Activated CD8-positive, alpha-beta memory T cell treated with anti-CD3 and anti-CD28 coated beads for 4 hours (primary cell): ENCODE results near the gene TPM1.

Experiments
- DNase-seq, 2 donors: peaks; one replicate each; pipeline ENCODE4 v3.0.0-alpha.2; 2020; ENCODE audit warnings: low read depth in 2 of 2

The TPM1 gene

GRCh38 chr15:63075015-63075983, 32.8 kb downstream of the TPM1 start:
- no peak for DNase-seq

GRCh38 chr15:63075984-63076713, 33.6 kb downstream of the TPM1 start:
- DNase-seq = no peak

DNA sequence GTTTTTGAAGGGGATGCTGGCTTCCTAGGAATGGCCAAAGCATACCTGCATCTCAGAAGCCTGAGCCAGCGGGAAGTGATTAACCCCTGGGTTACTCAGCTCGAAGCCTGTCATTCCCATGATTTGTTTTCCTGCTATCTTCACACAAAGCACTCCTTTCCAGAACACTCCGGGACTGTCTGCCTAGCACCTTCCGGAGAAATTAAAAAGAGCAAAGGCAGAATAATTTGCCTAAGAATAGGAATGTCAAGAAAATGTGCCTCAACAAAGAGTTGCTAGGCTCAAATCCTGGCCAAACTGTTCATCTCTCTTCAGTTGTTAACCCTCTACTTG, 34.1 kb downstream of the TPM1 start:
- DNase-seq = no peak

GRCh38 chr15:63077952-63078351, 35.4 kb downstream of the TPM1 start:
- no peak for DNase-seq

DNA sequence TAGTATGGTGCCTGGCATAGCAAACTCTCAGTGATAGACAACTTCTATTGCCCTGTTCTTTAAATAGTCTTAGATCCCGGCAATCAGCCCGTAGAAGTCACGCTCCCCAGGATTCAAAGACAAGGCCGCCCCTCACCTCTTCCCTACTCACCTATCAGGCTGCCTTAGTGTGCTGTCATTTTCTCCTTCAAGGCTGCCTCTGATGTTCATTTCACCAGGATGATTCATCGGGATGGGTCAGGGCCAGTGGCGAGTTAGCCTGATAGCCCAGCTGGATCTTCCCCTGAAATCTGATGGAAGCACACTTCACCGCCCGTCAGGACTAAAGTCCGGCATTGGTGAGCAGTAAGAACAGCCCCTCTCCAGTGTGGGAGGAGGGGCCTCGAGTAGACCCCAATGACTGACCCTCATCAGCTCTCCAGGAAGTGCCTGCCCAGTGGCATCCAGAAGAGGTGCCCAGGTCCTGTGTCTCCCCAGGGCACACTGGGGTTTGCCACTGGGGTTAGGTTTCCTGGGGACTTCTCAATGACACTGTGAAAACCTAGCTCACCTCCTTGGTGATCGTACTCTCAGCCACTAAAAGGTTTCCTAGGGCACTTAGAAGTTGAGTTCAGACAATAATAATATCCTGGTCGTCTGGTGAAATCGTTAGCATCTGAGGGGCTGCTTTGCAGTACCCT, 37.5 kb downstream of the TPM1 start:
- no peak for DNase-seq

GRCh38 chr15:63080634-63081250, 38.2 kb downstream of the TPM1 start:
- DNase-seq = no peak

- no peak for DNase-seq
Observed at GRCh38 chr15:63082366-63082765, 39.8 kb downstream of the TPM1 start.

DNA sequence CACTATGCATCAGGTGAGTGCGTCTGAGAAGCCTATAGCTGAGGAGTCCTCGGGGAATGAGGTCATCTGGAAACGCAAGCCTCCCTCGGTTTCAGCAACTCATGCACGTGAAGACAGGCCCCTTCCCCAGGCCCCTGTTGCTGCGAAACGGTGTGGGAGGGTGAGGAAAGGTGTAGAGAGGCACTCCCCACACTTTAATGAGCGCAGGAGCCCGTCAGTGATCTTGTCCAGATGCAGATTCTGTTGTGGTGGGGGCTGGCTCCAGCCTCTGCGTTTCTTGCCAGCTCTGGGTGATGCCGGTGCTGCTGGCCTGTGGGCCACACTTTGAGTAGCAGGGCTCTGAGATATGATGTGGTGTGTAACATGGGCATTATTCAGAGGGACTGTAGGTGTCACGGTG, 40.5 kb downstream of the TPM1 start:
- DNase-seq = no peak

- no peak for DNase-seq
Observed at GRCh38 chr15:63083541-63083940, 41.0 kb downstream of the TPM1 start.

DNA sequence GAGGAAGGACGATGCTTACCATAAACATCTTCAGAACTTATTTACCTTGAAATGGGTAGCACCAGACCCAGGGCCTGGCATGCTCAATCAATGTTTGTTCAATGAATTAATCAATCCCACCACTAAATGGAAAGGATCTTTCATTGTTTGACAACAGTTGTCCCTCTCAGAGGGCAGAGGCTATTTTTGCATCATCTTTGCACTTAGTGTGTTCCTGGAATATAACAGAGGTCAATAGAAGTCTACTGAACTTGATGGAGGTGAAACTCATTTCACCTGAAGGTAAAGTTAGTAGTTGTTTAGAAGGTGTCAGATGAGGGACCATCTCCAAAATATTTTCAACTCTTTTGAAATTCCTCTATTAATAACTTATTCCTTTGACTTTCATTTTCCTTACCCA, 42.3 kb downstream of the TPM1 start:
- DNase-seq = no peak

DNA sequence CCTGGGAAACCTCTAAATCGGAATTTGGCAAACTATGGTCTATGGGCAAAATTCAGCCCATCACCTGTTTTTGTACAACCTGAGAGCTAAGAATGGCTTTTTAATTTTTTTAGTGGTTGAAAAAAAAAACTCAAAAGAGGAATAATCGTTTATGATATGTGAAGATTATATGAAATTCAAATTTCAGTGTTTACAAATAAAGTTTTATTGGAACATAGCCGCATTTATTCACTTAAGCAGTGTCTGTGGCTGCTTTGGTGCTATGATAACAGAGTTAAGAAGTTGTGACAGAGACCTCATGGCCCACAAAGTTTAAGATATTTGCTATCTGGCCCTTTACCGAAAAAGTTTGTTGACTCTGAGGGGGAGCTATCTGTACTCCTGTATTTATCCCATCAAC, 42.7 kb downstream of the TPM1 start:
- no peak for DNase-seq

GRCh38 chr15:63086271-63086670, 43.7 kb downstream of the TPM1 start:
- no peak for DNase-seq

DNA sequence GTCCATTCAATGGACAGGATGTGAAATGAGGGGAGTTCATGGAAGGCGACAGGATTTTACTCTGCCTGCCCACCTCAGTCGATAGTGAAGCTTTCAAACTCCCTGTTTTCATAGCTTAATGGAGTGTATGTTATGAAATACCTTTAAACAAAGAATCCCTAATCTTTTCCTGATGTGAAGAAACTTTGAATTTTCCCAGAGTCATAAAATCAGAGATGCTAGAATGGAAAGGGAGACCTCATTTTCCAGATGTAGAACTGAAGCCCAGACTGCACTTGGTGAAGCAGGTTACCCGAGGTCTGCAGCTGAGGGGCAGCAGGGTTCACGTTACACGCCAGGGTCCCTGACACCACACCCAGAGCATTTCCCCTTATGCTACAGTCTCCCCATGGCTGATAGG, 44.4 kb downstream of the TPM1 start:
- DNase-seq = no peak

GRCh38 chr15:63088533-63089245, 46.1 kb downstream of the TPM1 start:
- no peak for DNase-seq

DNA sequence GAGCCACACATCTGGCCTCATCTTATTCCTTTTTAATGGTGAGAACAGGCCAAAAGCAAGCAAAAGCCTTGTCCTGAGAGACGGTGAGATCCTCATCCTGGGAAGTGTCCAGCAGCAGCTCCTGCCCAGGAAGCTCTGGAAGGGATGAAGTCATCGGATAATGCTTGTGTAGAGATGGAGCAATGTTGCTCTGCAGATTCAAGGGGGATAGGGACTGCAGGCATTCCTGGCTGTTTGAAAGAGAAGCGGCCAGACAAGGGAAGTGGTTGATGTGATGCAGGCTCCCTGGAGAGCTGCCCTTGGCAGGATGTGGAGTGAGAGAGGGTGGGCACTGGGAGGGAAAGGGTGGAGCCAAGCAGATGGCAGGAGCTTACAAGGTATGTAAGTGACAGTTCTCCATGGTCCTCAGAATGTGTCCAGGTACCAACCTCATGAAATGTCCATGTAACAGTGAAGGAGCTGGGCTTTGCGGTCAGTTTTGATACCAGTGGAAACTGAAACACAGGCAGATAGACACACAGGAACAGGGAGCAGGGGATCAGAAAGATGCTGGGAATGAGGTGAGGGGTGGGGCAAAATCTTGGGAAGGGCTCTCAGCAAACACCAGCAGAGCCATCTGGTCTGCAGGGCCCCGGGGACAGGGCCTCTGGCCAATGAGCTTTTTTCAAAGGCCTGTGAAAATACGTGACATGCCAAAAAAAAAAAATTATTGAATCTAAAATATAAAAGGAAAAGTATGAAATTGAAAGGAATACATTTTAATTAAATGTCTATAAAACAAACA, 46.9 kb downstream of the TPM1 start:
- DNase-seq = no peak

GRCh38 chr15:63090472-63090871, 47.9 kb downstream of the TPM1 start:
- DNase-seq = no peak

DNA sequence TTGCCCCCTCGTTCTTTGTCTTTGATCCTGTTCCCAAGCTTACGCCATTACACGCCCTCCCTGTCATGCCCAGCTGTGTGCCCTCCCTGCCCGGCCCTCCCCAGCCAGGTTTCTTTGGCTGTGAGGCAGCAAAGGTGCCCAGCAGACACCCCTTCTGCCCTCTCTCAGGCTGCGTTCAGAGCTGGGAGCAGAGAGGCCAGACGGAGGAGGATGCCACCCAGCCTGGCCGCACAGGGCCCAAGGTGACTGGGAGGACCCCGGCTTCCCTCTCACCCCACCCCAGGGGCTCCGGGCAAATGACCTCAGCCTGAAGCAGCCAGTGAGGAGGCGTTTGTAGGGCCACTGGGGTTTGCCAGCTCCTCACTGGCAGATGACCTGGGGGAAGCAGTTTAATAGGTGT, 48.3 kb downstream of the TPM1 start:
- no peak for DNase-seq

DNA sequence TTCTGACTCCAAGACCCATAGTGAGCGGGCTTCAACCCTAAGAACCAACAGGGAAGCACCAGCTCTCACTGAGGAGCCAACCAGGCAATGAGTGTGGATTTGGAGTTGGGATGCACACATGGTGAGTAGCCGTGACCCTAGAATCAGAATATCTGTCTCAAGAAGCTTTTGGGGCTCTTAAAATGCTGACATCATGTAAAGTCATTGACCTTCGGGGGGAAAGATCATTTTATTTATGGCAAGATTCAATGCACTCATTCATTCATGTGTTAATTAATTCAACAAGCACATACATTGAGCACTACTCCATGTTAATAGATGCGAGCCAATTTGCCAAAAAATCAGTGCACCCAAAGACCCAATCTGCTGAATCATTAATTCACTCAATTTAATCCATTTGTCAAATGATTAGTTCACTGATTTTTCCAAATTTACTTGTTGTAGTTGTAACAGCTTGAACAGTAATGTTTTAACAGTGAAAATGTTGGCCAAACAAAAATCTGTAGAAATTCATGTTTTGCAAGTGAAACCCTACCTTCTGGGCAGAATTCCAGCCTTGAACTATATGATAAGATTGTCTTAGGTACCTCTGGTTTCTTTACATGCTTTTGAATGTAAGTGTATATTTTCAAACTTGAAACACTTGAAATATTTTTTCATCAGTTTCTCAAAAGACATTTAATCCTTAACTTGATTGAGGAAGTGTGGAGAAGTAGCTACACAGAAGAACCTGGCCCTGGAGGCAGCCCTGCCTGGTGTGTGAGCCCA, 49.3 kb downstream of the TPM1 start:
- DNase-seq = no peak

DNA sequence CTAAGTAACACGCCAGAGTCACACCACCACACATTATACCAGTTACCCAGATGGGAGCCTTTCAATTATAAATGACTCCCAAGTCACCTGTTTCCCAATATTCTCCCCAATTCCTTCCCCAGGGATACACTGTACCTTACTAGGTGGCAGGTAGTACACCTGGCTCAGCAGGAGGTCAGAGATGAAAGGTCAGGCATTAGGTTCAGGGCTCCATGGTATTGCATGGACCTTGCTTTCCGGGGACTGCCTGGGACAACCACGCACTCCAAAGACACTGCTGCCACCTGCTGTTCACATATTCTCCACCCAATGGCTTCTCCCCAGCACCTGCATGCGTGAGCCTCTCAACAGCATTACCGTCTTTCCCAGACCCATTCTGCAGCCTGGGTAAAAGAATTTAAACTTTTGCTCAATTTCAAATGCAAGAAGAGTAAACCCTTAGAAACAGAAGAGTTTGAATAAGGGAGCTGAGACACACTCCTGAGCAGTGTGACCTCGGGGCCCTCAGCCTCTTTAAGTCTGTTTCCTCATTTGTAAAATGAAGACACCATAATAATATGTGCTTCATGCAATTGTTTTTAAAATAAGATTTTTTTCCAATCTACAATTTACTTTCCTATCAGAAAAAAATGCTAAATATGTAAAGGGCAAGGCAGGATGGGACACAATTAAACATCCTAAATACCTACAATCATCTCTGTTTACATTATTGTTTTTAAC, 51.1 kb downstream of the TPM1 start:
- peak; percentile 33 to 34 for DNase-seq
